GM21529 (cell line): ENCODE data around the gene ZFYVE28.

Experiments used
- ATAC-seq: cut with Tn5 transposase; IDR thresholded peaks from one replicate; pipeline ENCODE4 v1.9.1; 2021; ENCODE audit not compliant: unreplicated experiment

ZFYVE28 gene

GRCh38 chr4:2428496-2429213 is 10.2 kb upstream of the ZFYVE28 start:
- no peak for ATAC-seq

DNA sequence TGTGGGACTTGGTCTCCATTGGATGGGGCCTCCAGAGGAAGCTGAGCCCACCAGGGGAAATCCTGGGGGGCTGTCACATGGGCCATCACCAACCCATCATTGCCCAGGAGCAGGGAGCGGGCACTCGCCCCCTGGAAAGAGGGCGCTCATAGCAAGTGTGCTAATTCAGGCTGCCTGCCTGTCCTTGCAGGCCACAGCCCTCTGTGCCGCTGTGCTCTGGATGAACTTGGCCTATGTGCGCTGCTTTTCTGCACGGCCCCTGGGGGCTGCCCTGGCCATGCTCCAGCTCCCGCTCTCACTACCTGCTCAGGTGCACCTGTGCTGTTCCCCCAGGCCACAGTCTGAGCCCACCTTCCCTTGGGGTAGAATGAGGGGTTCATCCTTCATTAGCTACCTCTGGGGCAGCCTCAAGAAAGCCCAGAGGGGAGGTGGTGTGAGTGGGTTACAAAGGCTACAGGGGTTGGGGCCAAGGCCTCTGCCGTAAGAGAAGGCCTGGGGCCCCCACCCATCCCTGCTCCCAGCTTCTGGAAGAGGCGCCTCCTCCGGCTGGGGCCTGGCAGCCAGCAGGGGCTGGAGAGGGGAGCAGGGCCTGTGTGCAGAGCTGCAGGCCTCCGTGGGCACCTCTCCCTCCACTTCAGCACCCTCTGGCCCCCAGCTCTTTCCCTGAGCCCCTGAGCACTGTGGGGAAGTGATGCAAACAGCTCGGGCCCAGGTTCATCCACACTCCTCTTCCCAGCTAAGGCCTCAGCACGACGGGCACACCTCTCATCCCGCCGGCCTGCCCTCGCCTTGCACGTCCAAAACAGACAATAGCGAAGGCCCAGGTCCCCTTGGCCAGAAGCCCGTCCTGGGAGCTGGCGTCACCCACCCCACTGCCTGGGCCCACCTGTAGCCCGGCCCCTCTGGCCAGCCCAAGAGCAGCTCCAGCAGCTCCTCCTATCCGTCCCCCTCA is 9.2 kb upstream of the ZFYVE28 start:
- ATAC-seq: no peak

- no peak for ATAC-seq
Measured at GRCh38 chr4:2426711-2427275, 8.3 kb upstream of the ZFYVE28 start.

DNA sequence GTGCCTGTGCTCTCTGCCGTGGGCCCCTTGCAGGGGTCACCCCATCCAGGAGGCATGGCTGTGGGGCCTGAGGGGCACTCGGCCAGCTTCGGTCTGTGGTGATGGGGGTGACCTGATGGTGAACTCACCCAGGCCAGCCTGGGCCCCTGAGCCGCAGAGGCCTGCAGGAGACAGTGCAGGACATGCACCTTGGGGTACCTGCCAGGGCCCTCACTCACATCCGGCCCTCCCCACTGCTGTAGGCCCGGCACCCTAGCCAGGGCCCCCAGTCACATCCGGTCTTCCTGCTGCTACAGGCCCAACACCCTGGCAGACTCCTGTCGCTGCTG is 7.6 kb upstream of the ZFYVE28 start:
- no peak for ATAC-seq

DNA sequence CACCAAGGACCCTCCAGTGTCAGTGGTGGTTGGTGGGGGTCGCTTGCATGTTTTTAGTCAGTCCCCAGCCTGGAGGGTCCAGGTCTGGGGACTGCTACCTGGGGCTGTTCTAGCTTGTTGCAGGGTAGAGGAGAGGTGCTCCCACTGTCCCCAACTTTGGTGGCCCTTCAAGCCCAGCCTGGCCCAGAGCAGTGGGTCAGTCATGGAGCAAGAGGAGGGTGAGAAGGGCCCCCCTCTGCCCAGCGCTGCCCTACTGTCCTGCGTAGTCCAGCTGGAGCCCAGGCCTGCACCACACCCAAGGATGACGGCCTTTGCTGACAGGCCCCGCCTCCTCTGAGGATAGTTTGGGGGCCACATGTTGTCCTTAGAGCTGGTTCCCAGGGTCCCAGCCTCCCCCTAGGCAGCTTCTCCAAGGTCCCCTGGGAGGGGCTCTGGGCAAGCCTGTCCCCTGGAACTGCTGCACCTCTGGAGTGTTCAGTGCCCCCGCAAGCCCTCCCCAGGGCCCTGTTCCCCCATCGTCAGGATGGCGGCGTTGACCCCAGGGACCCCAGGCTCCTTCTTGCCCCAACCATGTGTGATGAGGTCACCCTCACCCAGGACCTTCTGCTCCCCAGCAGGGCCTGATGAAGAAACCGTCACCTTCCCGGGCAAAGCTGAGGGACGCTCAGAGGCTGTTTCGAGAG is 7.1 kb upstream of the ZFYVE28 start:
- ATAC-seq: no peak

- no peak for ATAC-seq
Measured at GRCh38 chr4:2424581-2424980, 6.1 kb upstream of the ZFYVE28 start.

- no peak for ATAC-seq
Measured at GRCh38 chr4:2423695-2424094, 5.2 kb upstream of the ZFYVE28 start.

- no peak for ATAC-seq
Measured at GRCh38 chr4:2423066-2423465, 4.6 kb upstream of the ZFYVE28 start.

DNA sequence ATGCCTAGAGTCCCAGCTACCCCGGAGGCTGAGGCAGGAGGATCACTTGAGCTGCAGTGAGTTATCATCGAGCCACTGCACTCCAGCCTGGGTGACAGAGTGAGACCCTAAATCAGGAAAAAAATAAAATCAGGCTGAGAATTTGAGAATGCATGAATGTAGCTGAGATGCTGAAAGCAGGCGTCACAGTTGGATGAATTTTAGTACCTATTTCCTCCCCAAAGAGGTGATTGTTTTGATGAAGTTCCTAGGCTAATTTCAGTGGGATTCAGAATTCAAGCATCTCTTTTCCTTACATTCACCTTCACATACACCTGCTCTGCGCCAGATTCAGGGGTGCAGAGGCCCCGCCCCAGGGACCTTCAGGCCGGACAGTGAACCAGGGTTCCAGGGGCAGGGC is 3.5 kb upstream of the ZFYVE28 start:
- ATAC-seq: no peak

DNA sequence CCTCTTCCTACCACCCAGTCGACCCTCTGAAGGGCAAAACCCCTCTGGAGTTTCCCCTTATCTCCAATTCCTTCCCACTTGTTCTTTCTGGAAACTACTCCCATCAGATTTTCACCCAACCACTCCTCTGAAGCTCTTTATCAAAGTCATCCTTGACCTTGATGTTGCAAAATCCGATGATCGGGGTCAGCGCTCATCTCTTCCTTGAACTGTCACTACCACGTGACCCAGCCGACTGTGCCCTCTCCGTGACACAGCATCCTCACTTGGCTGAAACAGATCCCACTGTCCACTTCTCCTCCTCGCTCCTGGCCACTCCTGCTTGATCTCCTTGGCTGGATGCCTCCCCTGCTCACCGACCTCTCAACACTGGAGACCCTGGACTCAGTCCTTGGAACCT is 1.4 kb upstream of the ZFYVE28 start:
- ATAC-seq: no peak

DNA sequence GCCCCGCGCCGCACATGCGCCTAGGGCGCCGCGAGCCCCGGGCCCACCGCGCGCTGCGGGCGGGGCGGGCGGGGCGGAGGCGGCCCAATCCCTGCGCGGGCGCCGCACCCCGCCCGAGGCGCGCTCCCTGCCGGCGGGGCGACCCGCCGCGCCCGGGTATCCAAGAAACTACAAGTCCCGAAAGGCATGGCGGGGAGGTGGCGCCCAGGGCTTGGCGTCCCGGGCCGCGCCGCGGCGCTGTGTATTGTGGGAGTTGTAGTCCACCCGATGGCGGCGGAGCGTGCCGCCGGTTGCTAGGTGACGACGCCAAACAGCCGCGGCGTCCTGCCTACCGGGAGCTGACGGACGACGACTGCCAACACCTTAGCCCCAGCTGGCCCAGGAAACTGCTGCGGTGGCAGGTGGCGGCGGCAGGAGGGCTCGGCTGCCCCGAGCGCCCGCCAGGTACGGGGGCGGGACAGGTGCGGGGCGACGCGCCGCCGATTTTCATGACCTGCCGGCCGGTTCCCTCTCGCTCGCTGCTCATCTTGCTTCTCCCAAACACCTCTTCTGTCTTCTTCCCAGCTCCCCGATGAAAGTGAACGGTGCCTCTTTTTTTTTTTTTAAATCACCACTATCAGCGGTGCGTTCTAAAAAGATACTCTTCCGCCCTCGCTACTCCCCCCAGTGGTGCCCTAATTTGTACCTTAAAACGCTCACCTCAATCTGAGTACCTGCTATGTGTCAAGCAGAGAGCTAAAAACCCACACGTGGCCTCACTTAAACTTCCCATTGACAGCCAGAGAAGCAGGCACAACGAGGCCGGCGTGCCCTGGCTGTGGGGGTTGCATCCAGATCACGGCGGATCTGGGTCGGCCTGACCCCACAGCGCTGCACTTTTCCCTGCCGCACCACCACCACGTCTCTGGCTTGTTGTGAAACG is 466 bp upstream of the ZFYVE28 start, which contains the start of gene CFAP99:
Gene CFAP99 (plus strand): TSS at position 306 of the 922 bp plus-strand sequence.
- peak; percentile 92 for ATAC-seq

GRCh38 chr4:2417226-2417764 is 1.1 kb downstream of the ZFYVE28 start:
- no peak for ATAC-seq

- ATAC-seq: no peak
Measured at GRCh38 chr4:2416564-2417225, 1.8 kb downstream of the ZFYVE28 start.

DNA sequence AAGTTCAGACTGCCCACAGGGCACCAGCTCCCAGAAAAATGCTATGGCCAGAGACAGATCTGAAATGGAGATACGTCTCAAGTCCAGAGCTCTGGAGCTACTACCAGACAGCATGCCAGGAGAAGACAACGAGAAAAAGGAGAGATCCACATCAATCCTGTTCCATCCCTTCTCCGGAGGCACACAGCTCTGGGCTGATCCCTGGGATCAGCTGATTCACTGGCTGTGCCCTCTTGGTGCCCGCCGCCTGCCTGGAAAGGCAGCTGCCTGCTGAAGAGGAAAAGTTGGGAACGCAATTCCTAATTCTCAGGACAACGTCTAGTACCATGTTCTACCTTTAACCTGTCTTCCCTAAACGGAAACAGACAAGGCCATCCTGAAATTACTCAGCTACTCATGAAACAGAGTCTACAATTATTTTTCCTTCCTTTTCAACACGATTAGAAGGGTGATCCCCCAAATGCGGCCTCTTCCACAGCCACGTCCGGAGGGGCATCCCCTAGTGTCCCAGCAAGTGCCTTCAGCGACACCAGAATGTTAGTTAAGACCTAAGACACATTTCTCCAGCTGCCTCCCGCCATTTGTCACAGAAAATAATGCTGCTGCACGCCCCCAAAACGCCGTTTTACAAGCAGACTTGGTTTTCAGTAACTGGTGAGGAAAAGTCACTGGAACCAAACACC is 2.4 kb downstream of the ZFYVE28 start:
- ATAC-seq: no peak

- no peak for ATAC-seq
Measured at GRCh38 chr4:2415213-2415612, 3.2 kb downstream of the ZFYVE28 start.

GRCh38 chr4:2413821-2414610 is 4.4 kb downstream of the ZFYVE28 start:
- no peak for ATAC-seq

- peak; percentile 65 for ATAC-seq
Measured at GRCh38 chr4:2412885-2413716, 5.3 kb downstream of the ZFYVE28 start.
